ENCODE measurements around the gene ORAI1.
A peak's percentile ranks its signal among the peaks of the same experiment; 100 is the strongest.
"Not testable (repeated sequence)": the region's sequence is repeated elsewhere in the genome, so short reads cannot be mapped to it uniquely, and the experiment has no call there.

Gene ORAI1

DNA sequence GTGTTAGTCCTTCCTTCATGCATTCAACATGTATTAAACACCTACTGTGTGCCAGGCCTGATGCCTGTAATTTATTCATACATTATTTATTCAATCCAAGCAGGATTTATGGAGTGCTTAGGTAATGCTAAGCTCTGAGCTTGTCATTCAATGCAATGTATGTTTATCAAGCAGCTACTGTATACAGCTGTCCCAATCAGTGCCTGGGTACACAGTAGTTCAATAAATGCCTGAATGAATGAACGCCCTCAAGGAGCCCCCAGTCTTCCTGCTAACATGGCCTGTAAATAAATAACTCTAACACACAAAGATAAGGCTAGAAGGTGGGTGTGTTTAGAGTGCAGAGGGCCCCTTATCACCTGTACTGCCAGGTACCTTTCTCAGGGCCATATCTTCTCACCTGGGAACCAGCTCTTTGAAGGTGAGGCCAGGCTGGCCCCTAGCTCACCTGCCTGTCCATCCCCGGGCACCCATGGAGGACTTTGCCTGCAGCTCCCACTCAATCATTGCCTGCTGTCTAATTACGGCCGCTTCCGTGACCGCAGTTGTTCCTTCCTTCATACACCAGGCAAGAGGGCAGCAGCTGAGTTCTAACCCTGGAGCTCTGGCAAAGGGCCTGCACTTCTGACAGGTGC lies 25.5 kb upstream of the ORAI1 start:
- DNase-seq: no peak

GRCh38 chr12:121602766-121603165 lies 23.6 kb upstream of the ORAI1 start:
- DNase-seq: no peak

DNA sequence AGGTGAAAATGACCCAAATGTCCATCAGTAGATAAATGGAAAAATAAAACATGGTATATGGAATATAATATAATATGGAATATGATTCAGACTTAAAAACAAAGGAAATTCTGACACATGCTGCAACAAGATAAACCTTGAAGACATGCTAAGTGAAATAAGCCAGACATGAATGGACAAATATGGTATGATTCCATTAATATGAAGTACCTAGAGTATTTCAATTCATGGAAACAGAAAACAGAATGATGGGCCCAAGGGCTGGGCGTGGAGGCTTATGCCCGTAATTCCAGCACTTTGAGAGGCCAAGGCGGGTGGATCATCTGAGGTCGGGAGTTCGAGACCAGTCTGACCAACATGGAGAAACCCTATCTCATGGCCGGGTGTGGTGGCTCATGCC lies 22.7 kb upstream of the ORAI1 start:
- DNase-seq: no peak

GRCh38 chr12:121608301-121608700 lies 18.0 kb upstream of the ORAI1 start:
- no peak for DNase-seq

GRCh38 chr12:121610239-121611149 lies 15.8 kb upstream of the ORAI1 start:
- peak; percentile 35 for DNase-seq

DNA sequence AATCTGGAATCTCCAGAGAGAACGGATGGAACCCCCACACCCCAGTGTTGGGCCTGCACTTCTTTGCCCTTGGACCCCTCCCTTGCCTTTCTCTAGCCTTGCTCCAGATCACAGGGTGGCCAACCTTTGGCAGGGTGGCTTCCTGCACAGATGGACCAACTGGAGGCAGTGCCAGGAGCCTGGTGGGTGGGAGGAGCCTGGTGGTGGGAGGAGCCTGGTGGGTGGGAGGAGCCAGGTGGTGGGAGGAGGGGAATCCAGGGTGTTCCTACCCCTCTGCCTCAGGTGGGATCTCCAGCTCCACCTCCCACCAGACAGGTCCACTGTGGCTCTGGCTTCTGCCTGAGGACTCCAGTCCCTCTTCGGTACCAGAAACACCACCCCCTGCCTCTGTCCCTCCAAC lies 15.0 kb upstream of the ORAI1 start:
- no peak for DNase-seq

GRCh38 chr12:121613462-121613861 lies 12.9 kb upstream of the ORAI1 start:
- DNase-seq: no peak

DNA sequence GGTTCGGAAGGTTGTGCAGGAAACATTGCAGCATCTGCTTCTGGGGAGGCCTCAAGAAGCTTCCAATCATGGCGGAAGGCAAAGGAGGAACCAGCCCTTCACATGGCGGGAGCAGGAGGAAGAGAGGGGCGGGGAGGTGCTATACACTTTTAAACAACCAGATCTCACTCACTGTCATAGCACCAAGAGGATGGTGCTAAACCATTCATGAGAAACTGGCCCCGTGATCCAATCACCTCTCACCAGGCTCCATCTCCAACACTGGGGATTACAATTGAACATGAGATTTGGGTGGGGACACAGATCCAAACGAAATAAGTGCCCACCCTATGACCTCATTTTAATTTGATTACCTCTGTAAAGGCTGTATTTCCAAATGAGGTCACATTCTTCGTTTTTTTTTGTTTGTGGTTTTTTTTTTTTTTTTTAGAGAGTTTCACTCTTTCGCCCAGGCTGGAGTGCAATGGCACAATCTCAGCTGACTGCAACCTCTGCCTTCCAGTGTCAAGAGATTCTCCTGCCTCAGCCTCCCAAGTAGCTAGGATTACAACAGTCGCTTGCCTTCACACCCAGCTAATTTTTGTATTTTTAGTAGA lies 11.4 kb upstream of the ORAI1 start:
- no peak for DNase-seq

- DNase-seq: no peak
These were observed 7.6 kb upstream of the ORAI1 start for GRCh38 chr12:121618659-121619233.

GRCh38 chr12:121620333-121620891 lies 5.9 kb upstream of the ORAI1 start:
- DNase-seq: no peak

- peak; percentile 97 for DNase-seq
These were observed 717 bp downstream of the ORAI1 start for GRCh38 chr12:121626853-121627640.

DNA sequence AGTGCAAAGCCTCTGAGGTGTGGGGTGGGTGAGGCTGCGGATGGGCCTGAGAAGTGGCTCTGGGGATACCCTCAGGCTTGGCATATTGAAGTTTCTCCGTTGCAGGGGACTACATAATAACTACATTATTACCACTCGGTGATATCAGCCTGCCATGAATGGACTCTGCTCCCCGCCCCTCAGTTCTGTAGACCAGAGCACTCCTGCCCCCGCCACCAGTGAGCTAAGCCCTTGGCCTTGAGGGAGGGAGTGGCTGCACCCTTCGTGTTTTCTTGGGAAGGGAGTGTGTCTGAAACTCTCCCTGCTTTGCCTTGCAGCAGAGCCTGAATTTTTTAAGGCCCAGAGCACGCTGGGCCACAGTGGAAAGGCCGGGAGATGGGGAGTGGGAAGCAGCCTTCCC lies 1.7 kb downstream of the ORAI1 start:
- DNase-seq: no peak

GRCh38 chr12:121628536-121628935 lies 2.2 kb downstream of the ORAI1 start:
- no peak for DNase-seq

DNA sequence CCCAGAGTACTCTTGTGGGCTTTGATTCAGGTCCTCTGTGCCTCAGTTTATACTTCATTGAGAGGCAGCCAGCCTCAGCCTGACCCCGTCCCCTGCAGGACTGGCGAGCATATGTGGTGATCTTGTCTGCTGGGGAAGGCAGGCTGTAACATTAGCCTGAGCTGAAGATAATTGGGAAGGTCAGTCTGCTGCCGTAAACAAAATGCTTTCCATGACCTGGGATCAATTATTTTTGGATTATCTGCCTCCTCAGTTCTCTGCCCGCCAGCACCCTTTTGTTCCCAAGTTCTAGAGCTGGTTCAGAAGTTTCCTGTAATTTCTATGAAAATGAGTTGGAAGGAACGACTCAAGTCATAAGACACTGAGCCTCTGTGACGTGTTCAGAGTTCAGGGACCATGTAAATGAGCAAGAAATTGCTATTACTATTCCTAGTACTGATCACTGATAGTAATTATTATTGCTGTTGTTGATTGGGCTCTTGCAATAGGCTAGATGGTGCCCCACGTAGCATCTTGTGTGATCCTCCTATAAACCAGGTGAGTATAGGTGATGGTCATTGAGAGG lies 4.5 kb downstream of the ORAI1 start:
- no peak for DNase-seq

DNA sequence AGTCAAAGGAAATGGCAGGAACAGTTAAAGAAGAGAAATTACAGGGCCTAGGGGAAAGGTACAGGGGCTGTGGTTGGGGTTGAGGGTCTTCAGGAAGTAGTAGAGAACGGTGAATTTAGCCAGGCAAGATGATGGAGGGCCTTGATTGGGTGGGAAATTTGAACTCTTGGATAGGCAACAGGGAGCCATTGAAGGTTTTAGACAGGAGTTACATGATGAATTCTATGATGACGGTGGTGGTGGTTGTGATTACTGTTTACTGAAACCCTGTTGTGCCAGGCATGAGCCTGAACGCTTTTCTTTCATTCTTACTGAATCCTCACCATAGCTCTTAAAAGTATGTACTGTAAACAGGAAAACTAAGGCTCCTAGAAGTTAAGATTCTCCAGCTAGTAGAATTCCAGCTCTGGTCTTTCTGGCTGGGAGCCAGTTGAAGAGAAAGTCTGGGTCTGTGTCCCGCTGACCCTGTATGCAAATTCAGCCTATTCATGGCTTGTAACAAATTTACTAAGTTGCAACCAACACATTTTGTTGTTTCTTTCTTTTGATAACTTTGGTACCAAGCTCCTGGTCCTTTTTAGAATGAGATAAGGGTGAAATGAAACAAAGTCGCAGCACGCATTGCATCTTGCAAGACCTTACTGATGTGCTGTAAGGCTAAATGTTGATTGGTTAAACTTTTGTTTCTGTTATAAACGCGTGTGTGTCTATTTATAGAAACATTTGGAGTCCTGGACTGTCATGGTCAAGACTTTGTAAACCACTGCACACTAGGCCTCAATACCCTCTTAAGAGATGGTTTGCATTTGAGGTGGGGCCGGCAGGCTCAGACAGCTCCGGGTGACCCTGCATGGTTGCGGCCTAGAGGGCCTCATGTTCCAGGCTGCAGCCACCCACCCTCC lies 6.0 kb downstream of the ORAI1 start:
- no peak for DNase-seq

- not testable (repeated sequence) for DNase-seq
These were observed 7.5 kb downstream of the ORAI1 start for GRCh38 chr12:121633833-121634196.

DNA sequence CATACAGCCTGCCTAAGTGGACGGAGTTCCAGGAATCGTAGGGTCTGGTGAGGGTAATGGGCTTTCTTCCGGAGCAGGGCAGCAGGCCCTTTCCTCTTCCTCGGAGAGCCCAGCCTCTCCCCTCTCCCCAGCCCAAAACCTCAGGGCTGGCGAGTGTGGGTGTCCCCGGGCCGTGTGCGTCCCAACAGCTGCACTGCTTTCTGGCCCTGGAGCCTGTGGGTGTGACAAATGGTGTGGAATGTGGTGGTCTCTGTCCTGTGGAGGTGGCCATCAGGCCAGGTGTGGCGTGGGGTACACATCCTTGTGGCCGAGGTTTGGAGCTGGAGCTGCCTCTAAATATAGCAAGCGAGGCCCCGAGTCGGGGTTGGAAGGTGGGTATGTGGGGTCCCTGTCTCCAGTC lies 8.5 kb downstream of the ORAI1 start:
- no peak for DNase-seq

DNA sequence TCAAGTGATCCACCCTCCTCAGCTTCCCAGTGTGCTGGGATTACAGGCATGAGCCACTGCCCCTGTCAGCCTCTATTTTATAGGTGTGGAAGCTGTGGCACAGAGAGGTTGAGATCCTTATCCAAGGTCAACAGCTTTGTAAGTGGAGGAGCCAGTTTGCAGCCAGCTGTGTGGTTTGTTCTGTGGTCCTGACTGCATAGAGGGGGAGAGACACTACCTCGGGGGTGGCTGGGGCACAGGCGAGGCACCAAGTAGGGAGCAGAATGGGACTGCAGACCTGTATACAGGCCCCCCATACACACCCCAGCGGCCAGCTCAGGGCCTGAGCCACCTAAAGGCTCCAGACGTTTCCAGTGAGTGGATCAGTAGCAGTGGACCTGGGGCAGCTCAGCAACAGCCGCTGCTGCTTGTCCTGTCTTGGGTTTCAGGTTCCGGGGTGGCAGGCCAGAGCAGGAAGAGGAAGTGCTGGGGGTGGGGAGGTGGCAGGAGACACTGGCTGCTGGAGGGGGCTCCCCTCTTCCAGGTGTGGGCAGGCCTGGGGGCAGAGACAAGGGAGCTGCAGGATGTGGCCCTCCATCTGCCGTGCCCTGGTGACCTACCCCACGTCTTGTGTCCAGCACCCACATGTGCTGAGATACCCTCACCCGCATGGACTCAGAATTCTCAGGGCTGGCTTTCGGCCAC lies 11.0 kb downstream of the ORAI1 start:
- DNase-seq: no peak

GRCh38 chr12:121638298-121639202 lies 12.2 kb downstream of the ORAI1 start:
- no peak for DNase-seq

Data from right kidney (tissue), 1 donor.